ENCODE measurements around the gene SLC39A3.
"Not testable (repeated sequence)": the region's sequence is repeated elsewhere in the genome, so short reads cannot be mapped to it uniquely, and the experiment has no call there.

SLC39A3 gene

DNA sequence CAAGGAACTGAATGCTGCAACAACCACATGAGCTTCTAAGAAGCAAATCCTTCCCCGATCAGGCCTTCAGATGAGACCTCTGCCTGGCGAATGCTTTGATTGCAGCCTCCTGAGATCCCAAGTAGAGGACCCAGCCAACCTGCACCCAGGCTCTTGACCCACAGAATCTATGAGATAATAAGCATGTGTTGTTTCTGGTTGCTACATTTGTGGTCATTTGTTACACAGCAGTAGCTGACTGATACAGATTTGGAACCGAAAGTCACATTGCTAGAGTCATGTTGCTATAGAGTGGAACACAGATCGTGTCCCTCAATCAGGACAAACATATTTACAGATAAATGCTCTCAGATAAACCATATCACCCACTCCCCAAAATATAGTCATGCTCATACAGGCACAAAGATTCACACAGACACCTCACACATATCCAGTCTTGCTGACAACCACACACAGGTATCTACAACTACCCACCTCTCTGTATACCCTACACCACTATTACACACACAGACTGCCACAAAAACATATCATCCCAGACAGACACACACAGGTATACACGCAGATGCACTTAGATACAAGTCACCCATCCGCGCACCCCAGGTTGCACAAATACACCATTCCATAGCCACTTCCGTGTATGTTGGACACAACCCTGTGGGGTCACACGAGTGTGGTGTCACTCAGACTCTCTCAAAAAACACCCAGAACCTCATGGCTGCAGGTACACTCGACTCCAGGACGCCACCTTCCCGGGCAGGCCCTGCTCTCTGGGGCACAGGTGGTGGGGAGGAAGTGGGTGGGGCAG, 24.1 kb downstream of the SLC39A3 start:
- no peak overlapping the region for H3K9ac ChIP-seq (ENCODE audit: low read depth in 1 of 2, low read length in 2 of 2)
- H3K27ac ChIP-seq (ENCODE audit: low read depth, low read length) = no peak overlapping the region
- no peaks in the 10 kb centered on the region for H3K4me1 ChIP-seq (ENCODE audit: control insufficient read depth in 1 of 2, insufficient read depth in 2 of 2, low read length in 2 of 2)
- no peak overlapping the region for H3K4me3 ChIP-seq (ENCODE audit: low read depth in 1 of 2, low read length in 2 of 2)
- peaks cover 5 to 7% of the 10 kb centered on the region in 2 donors for H3K9me3 ChIP-seq (ENCODE audit: control insufficient read depth in 1 of 2, low read length in 2 of 2)
- peaks cover 10 to 11% of the 10 kb centered on the region in 2 donors for H3K27me3 ChIP-seq (ENCODE audit: control insufficient read depth in 1 of 2, insufficient read depth in 2 of 2, low read length in 2 of 2)
- H3K36me3 ChIP-seq (ENCODE audit: control insufficient read depth in 1 of 2, insufficient read depth in 2 of 2, low read length in 2 of 2) = no peaks in the 10 kb centered on the region

DNA sequence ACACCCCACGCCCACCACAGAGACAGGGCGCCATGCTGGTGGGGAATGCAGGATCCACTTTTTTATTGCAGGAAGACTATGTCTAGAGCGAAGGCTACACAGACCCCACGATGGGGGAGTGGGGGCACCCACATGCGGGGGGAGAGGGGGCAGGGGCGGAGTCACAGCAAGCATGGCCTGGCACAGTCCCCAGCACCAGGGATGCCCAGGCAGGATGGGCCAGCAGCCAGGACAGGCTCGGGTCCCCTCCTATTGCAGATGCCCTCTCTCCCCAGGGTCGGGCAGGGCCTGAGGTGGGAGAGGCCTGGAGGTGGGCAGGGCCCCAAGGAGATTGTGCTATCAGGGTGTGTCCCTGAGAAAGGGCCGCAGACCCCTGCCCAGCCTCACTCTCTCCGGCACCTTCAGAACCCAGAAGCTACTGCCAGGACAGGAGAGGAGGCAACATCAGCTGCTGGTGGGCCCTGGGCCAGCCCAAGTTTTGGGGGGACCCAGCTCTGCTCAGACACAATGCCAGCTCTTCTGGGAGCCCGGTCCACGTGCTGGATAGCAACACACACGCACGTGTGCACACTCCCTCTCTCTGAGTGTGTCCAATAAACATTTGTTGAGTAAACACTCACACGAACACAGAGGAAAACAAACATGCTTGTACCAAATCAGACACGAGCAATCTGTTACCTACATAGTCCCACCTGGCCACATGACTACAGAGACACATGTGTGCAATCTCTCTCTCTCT, 25.1 kb downstream of the SLC39A3 start:
- Histone ChIP-seq H3K27ac (ENCODE audit: low read depth, low read length) (no peak overlapping the region), H3K9me3 (ENCODE audit: control insufficient read depth in 1 of 2, low read length in 2 of 2) (peaks cover 5 to 7% of the 10 kb centered on the region in 2 donors), H3K4me3 (ENCODE audit: low read depth in 1 of 2, low read length in 2 of 2) (no peak overlapping the region), H3K9ac (ENCODE audit: low read depth in 1 of 2, low read length in 2 of 2) (no peak overlapping the region), H3K27me3 (ENCODE audit: control insufficient read depth in 1 of 2, insufficient read depth in 2 of 2, low read length in 2 of 2) (peaks cover under 1 to 6% of the 10 kb centered on the region in 2 donors), H3K4me1 (ENCODE audit: control insufficient read depth in 1 of 2, insufficient read depth in 2 of 2, low read length in 2 of 2) (no peaks in the 10 kb centered on the region), H3K36me3 (ENCODE audit: control insufficient read depth in 1 of 2, insufficient read depth in 2 of 2, low read length in 2 of 2) (no peaks in the 10 kb centered on the region)

DNA sequence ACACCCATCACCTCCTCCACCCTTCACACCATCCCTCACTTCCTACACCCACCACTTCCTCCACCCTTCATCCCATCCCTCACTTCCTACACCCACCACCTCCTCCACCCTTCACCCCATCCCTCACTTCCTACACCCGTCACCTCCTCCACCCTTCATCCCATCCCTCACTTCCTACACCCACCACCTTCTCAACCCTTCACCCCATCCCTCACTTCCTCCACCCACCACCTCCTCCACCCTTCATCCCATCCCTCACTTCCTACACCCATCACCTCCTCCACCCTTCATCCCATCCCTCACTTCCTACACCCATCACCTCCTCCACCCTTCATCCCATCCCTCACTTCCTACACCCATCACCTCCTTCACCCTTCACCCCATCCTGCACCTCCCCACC, 25.7 kb downstream of the SLC39A3 start:
- H3K27me3 ChIP-seq (ENCODE audit: control insufficient read depth in 1 of 2, insufficient read depth in 2 of 2, low read length in 2 of 2); H3K9ac ChIP-seq (ENCODE audit: low read depth in 1 of 2, low read length in 2 of 2); H3K27ac ChIP-seq (ENCODE audit: low read depth, low read length): not testable (repeated sequence)

DNA sequence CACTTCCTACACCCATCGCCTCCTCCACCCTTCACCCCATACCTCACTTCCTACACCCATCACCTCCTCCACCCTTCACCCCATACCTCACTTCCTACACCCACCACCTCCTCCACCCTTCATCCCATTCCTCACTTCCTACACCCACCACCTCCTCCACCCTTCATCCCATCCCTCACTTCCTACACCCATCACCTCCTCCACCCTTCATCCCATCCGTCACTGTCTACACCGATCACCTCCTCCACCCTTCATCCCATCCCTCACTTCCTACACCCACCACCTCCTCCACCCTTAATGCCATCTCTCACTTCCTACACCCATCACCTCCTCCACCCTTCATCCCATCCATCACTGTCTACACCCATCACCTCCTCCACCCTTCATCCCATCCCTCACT, 26.6 kb downstream of the SLC39A3 start:
- not testable (repeated sequence) for H3K4me3 ChIP-seq (ENCODE audit: low read depth in 1 of 2, low read length in 2 of 2); H3K9ac ChIP-seq (ENCODE audit: low read depth in 1 of 2, low read length in 2 of 2); H3K4me1 ChIP-seq (ENCODE audit: control insufficient read depth in 1 of 2, insufficient read depth in 2 of 2, low read length in 2 of 2); H3K36me3 ChIP-seq (ENCODE audit: control insufficient read depth in 1 of 2, insufficient read depth in 2 of 2, low read length in 2 of 2); H3K9me3 ChIP-seq (ENCODE audit: control insufficient read depth in 1 of 2, low read length in 2 of 2); H3K27ac ChIP-seq (ENCODE audit: low read depth, low read length); H3K27me3 ChIP-seq (ENCODE audit: control insufficient read depth in 1 of 2, insufficient read depth in 2 of 2, low read length in 2 of 2)

More for the DNA sequence above, 25.7 kb downstream of the SLC39A3 start:
- not testable (repeated sequence) for H3K36me3 ChIP-seq (ENCODE audit: control insufficient read depth in 1 of 2, insufficient read depth in 2 of 2, low read length in 2 of 2); H3K4me3 ChIP-seq (ENCODE audit: low read depth in 1 of 2, low read length in 2 of 2); H3K9me3 ChIP-seq (ENCODE audit: control insufficient read depth in 1 of 2, low read length in 2 of 2); H3K4me1 ChIP-seq (ENCODE audit: control insufficient read depth in 1 of 2, insufficient read depth in 2 of 2, low read length in 2 of 2)

DNA sequence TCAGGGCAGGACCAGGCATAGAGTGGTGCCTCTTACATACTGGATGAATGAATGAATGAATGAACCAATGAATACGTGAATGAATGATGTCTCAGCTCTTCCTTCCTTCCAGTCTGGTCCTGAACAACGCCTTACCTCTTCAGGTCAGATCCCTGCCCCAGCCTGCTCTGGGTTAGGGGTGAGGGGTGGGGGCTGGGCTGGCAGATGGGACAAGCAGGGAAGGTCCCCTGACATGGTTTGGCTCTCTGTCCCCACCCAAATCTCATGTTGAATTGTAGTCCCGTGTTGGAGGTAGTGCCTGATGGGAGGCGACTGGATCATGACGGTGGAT, 28.0 kb downstream of the SLC39A3 start:
- Histone ChIP-seq H3K27ac (ENCODE audit: low read depth, low read length) (no peak overlapping the region), H3K36me3 (ENCODE audit: control insufficient read depth in 1 of 2, insufficient read depth in 2 of 2, low read length in 2 of 2) (no peaks in the 10 kb centered on the region), H3K27me3 (ENCODE audit: control insufficient read depth in 1 of 2, insufficient read depth in 2 of 2, low read length in 2 of 2) (no peaks in the 10 kb centered on the region), H3K9ac (ENCODE audit: low read depth in 1 of 2, low read length in 2 of 2) (no peak overlapping the region), H3K4me1 (ENCODE audit: control insufficient read depth in 1 of 2, insufficient read depth in 2 of 2, low read length in 2 of 2) (no peaks in the 10 kb centered on the region), H3K4me3 (ENCODE audit: low read depth in 1 of 2, low read length in 2 of 2) (no peak overlapping the region), H3K9me3 (ENCODE audit: control insufficient read depth in 1 of 2, low read length in 2 of 2) (peaks cover 5 to 7% of the 10 kb centered on the region in 2 donors)

DNA sequence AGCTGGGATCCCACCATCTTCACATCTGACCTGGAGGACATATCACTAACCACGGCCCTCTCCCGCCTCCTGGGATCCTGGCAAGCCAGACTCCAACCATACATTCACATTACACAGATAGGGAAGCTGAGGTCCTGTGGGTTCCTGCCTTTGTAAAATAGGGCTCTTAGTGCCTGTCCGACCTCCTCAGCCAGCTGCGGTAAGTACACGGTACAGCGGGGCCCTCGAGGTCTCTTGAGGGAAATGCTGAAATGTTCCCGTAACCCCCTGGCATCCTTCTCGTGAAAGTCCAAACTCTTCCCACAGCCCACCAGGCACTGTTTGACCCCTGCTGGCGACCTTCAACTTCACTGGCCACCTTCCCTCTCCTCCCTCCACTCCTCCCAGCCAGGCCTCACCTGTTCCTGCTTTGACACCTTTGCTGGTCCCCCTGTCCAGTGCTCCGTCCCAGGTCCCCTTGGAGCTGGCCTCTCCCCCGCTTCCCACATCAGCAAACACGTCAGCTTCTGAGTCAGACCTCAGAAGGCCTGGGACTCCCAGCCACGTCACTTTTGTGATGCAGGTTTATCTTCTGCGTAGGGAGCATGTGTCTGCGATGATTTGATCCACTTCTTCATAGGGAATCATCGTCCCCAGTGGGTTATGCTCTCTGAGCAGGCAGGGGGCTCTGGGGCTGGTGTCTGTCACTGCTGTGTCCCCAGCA, 28.5 kb downstream of the SLC39A3 start:
- Histone ChIP-seq H3K27me3 (ENCODE audit: control insufficient read depth in 1 of 2, insufficient read depth in 2 of 2, low read length in 2 of 2) (no peaks in the 10 kb centered on the region), H3K4me1 (ENCODE audit: control insufficient read depth in 1 of 2, insufficient read depth in 2 of 2, low read length in 2 of 2) (no peaks in the 10 kb centered on the region), H3K36me3 (ENCODE audit: control insufficient read depth in 1 of 2, insufficient read depth in 2 of 2, low read length in 2 of 2) (no peaks in the 10 kb centered on the region), H3K4me3 (ENCODE audit: low read depth in 1 of 2, low read length in 2 of 2) (no peak overlapping the region), H3K9ac (ENCODE audit: low read depth in 1 of 2, low read length in 2 of 2) (no peak overlapping the region), H3K9me3 (ENCODE audit: control insufficient read depth in 1 of 2, low read length in 2 of 2) (peaks cover 5 to 7% of the 10 kb centered on the region in 2 donors), H3K27ac (ENCODE audit: low read depth, low read length) (no peak overlapping the region)

DNA sequence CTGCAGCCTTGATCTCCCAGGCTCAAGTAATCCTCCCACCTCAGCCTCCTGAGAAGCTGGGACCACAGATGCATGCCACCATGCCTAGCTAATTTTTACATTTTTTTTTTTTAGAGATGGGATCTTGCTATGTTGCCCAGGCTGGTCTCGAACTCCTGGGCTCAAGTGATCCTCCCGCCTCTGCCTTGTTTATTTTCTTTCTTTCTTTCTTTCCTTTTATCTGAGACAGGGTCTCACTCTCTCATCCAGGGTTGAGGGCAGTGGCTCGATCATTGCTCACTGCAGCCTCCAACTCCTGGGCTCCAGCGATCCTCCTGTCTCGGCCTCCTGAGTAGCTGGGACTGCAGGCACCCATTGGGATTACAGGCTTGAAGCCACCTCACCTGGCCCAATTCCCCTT, 33.6 kb downstream of the SLC39A3 start:
- Histone ChIP-seq H3K4me1 (ENCODE audit: control insufficient read depth in 1 of 2, insufficient read depth in 2 of 2, low read length in 2 of 2) (peaks cover 0 to 3% of the 10 kb centered on the region in 2 donors), H3K27me3 (ENCODE audit: control insufficient read depth in 1 of 2, insufficient read depth in 2 of 2, low read length in 2 of 2) (no peaks in the 10 kb centered on the region), H3K9ac (ENCODE audit: low read depth in 1 of 2, low read length in 2 of 2) (no peak overlapping the region), H3K36me3 (ENCODE audit: control insufficient read depth in 1 of 2, insufficient read depth in 2 of 2, low read length in 2 of 2) (no peaks in the 10 kb centered on the region), H3K9me3 (ENCODE audit: control insufficient read depth in 1 of 2, low read length in 2 of 2) (no peaks in the 10 kb centered on the region), H3K4me3 (ENCODE audit: low read depth in 1 of 2, low read length in 2 of 2) (no peak overlapping the region), H3K27ac (ENCODE audit: low read depth, low read length) (no peak overlapping the region)

DNA sequence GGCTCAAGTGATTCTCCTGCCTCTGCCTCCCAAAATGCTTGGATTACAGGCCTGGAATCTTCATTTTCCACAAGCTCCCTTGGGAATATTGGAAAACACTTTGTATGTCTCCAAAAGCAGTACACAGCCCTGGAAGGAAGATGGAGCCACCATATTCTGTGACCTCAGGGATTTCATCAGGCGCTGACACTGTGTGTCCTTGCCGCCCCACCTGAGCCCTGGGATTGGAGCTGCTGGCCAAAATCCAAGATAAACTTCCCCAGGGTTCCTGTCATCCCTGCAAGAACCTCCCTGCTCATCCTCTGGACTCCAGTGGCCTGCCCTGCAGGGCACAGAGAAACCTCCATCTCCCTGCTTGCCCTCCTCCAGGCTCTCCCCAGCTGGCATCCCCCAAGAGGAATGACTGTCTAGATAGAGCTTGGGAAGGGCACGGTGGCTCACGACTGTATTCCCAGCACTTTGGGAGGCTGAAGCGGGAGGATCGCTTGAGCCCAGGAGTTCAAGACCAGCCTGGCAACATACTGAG, 36.1 kb downstream of the SLC39A3 start:
- Histone ChIP-seq H3K9ac (ENCODE audit: low read depth in 1 of 2, low read length in 2 of 2) (no peak overlapping the region), H3K4me3 (ENCODE audit: low read depth in 1 of 2, low read length in 2 of 2) (no peak overlapping the region), H3K27me3 (ENCODE audit: control insufficient read depth in 1 of 2, insufficient read depth in 2 of 2, low read length in 2 of 2) (no peaks in the 10 kb centered on the region), H3K9me3 (ENCODE audit: control insufficient read depth in 1 of 2, low read length in 2 of 2) (no peaks in the 10 kb centered on the region), H3K4me1 (ENCODE audit: control insufficient read depth in 1 of 2, insufficient read depth in 2 of 2, low read length in 2 of 2) (peaks cover 0 to 3% of the 10 kb centered on the region in 2 donors), H3K36me3 (ENCODE audit: control insufficient read depth in 1 of 2, insufficient read depth in 2 of 2, low read length in 2 of 2) (no peaks in the 10 kb centered on the region), H3K27ac (ENCODE audit: low read depth, low read length) (no peak overlapping the region)

DNA sequence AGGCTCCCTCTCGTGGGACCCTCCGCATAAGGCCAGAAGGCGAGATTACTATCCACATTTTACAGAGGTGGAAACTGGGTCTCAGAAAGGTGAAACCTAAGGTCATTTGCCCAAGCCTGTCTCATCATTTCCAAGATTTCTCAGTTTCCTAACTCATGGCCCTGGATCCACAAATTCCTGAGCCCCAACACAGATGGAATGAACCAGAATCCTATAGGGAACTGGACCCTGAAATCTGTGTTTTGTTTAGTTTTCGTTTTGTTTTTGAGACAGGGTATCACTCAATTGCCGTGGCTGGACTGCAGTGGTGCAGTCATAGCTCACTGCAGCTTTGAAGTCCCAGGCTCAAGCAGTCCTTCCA, 36.8 kb downstream of the SLC39A3 start:
- Histone ChIP-seq H3K9me3 (ENCODE audit: control insufficient read depth in 1 of 2, low read length in 2 of 2) (no peaks in the 10 kb centered on the region), H3K4me1 (ENCODE audit: control insufficient read depth in 1 of 2, insufficient read depth in 2 of 2, low read length in 2 of 2) (peaks cover 0 to 3% of the 10 kb centered on the region in 2 donors), H3K36me3 (ENCODE audit: control insufficient read depth in 1 of 2, insufficient read depth in 2 of 2, low read length in 2 of 2) (no peaks in the 10 kb centered on the region), H3K4me3 (ENCODE audit: low read depth in 1 of 2, low read length in 2 of 2) (peak overlapping the region in 1 of 2 donors; percentile 51), H3K9ac (ENCODE audit: low read depth in 1 of 2, low read length in 2 of 2) (no peak overlapping the region), H3K27ac (ENCODE audit: low read depth, low read length) (no peak overlapping the region), H3K27me3 (ENCODE audit: control insufficient read depth in 1 of 2, insufficient read depth in 2 of 2, low read length in 2 of 2) (no peaks in the 10 kb centered on the region)
